ENCODE measurements around the gene AGRN. TPM values are rescaled to one million over a fixed set of nuclear protein-coding genes. Genes with fewer than 3 reads are reported as not detected.

AGRN gene
- total and polyA plus RNA-seq, 8 donors, result 3.5 to 459 (median 50.5) TPM

DNA sequence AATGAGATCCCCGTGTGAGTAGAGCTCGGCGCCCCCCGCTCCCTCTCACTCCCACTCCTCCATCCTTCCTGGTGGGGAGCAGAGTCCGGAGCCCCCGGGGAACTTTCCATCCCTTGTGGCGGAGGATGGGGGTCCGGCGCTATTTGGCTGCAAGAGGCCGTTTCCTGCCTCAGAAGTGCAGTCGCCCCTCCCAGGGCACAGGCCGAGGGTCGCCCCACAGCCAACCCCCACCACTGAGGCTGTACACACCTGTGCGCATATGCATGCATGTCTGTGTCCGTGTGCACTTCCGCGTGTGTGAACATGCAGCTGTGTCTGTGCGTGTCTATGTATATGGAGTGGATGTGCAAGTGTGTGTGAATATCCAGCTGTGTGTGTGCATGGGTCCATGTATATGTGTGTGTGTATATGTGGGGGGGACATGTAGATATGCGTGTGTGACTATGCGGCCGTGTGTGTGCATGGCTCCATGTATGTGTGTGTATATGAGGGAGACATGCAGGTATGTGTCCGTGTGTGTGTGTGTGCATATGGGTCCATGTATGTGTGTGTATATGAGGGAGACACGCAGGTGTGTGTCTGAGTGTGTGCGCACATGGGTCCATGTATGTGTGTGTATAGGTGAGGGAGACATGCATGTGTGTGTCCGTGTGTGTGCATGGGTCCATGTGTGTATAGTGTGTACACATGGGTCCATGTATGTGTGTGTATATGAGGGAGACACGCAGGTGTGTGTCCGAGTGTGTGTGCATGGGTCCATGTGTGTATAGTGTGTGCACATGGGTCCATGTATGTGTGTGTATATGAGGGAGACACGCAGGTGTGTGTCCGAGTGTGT is 32.3 kb downstream of the AGRN start:
- H3K27ac ChIP-seq, result no peak overlapping the region
- intact Hi-C loops (cut with DNase I; ENCODE audit: low total_unique reads), result loop anchor here (5.0 kb wide), 1 partner anchor 75 kb away; no protein-coding TSS in a partner anchor
- H3K4me1 ChIP-seq, result no peaks in the 10 kb centered on the region
- 91 to 96% (median 95%) methylated on average over 21 to 29 of the region's 29 CpGs for WGBS, 5 donors
- TF ChIP-seq POLR2AphosphoS5 (IDR thresholded peaks at IDR 0.05) (no peak), POLR2A (IDR thresholded peaks at IDR 0.05) (no peak), EP300 (IDR thresholded peaks at IDR 0.05) (no peak)
- TF ChIP-seq, protein P1, sequence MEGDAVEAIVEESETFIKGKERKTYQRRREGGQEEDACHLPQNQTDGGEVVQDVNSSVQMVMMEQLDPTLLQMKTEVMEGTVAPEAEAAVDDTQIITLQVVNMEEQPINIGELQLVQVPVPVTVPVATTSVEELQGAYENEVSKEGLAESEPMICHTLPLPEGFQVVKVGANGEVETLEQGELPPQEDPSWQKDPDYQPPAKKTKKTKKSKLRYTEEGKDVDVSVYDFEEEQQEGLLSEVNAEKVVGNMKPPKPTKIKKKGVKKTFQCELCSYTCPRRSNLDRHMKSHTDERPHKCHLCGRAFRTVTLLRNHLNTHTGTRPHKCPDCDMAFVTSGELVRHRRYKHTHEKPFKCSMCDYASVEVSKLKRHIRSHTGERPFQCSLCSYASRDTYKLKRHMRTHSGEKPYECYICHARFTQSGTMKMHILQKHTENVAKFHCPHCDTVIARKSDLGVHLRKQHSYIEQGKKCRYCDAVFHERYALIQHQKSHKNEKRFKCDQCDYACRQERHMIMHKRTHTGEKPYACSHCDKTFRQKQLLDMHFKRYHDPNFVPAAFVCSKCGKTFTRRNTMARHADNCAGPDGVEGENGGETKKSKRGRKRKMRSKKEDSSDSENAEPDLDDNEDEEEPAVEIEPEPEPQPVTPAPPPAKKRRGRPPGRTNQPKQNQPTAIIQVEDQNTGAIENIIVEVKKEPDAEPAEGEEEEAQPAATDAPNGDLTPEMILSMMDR (IDR thresholded peaks at IDR 0.05), result no peak
- no peak overlapping the region for H3K4me3 ChIP-seq
- H3K36me3 ChIP-seq, result peaks cover 16 to 84% (median 69%) of the 10 kb centered on the region in 4 donors
- H3K9me3 ChIP-seq, result no peaks in the 10 kb centered on the region
- peaks cover 0 to 8% (median 0%) of the 10 kb centered on the region in 3 donors for H3K27me3 ChIP-seq
- DNase-seq, result no peak

DNA sequence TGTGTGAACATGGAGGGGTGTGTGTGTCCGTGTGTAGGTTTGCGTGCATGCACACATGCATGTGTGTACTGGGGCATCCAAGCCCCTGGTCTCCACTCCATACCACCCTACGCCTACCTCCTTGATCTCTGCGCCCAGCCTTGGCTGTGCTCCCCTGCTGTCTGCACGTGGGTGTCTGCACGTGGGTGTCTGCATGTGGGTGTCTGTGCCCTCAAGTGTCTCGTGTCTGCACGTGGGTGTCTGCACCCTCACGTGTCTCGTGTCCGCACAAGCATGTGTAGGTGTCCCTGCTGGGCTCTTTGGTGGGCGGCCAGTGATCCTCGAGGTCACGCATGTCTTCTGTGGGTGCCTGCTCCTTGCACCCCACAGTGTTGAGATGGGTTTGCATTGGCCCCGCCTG is 33.1 kb downstream of the AGRN start:
- Histone ChIP-seq H3K4me1 (peaks cover 0 to 2% (median 2%) of the 10 kb centered on the region in 4 donors), H3K36me3 (peaks cover 9 to 76% (median 61%) of the 10 kb centered on the region in 4 donors), H3K4me3 (no peak overlapping the region), H3K27me3 (peaks cover 0 to 16% (median 4%) of the 10 kb centered on the region in 3 donors), H3K9me3 (no peaks in the 10 kb centered on the region), H3K27ac (no peak overlapping the region)
- no peak for DNase-seq
- WGBS, 5 donors, result 90 to 93% (median 92%) methylated on average over 7 to 15 of the region's 15 CpGs
- no peak for TF ChIP-seq EP300 (IDR thresholded peaks at IDR 0.05)
- no peak for TF ChIP-seq POLR2A (IDR thresholded peaks at IDR 0.05)
- no peak for TF ChIP-seq POLR2AphosphoS5 (IDR thresholded peaks at IDR 0.05)
- TF ChIP-seq, protein P1 (IDR thresholded peaks at IDR 0.05), result no peak
- intact Hi-C loops (cut with DNase I; ENCODE audit: low total_unique reads), result loop anchor here (5.0 kb wide), 1 partner anchor 76 kb away; no protein-coding TSS in a partner anchor

DNA sequence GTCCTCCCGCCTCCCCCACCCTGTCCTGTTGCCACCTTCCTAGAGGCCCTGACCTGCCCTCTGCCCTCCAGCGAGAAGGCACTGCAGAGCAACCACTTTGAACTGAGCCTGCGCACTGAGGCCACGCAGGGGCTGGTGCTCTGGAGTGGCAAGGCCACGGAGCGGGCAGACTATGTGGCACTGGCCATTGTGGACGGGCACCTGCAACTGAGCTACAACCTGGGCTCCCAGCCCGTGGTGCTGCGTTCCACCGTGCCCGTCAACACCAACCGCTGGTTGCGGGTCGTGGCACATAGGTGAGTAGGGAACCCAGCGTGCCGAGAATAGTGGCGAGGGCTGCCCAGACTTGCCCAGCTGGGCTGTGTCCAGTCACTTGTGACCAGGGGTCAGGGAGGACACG is 33.8 kb downstream of the AGRN start:
- H3K4me1 ChIP-seq, result peaks cover 5 to 9% (median 8%) of the 10 kb centered on the region in 4 donors
- no peak for DNase-seq
- no peak overlapping the region for H3K27ac ChIP-seq
- 91 to 94% (median 93%) methylated on average over 11 to 18 of the region's 18 CpGs for WGBS, 5 donors
- H3K36me3 ChIP-seq, result peaks cover 6 to 71% (median 59%) of the 10 kb centered on the region in 4 donors
- no peak overlapping the region for H3K4me3 ChIP-seq
- no peak for TF ChIP-seq EP300 (IDR thresholded peaks at IDR 0.05)
- TF ChIP-seq, protein P1 (IDR thresholded peaks at IDR 0.05), result no peak
- TF ChIP-seq POLR2AphosphoS5 (IDR thresholded peaks at IDR 0.05), result no peak
- TF ChIP-seq POLR2A (IDR thresholded peaks at IDR 0.05), result no peak
- intact Hi-C loops (cut with DNase I; ENCODE audit: low total_unique reads), result loop anchor here (5.0 kb wide), 1 partner anchor 76 kb away; no protein-coding TSS in a partner anchor
- no peaks in the 10 kb centered on the region for H3K9me3 ChIP-seq
- H3K27me3 ChIP-seq, result peaks cover 6 to 22% (median 11%) of the 10 kb centered on the region in 3 donors

DNA sequence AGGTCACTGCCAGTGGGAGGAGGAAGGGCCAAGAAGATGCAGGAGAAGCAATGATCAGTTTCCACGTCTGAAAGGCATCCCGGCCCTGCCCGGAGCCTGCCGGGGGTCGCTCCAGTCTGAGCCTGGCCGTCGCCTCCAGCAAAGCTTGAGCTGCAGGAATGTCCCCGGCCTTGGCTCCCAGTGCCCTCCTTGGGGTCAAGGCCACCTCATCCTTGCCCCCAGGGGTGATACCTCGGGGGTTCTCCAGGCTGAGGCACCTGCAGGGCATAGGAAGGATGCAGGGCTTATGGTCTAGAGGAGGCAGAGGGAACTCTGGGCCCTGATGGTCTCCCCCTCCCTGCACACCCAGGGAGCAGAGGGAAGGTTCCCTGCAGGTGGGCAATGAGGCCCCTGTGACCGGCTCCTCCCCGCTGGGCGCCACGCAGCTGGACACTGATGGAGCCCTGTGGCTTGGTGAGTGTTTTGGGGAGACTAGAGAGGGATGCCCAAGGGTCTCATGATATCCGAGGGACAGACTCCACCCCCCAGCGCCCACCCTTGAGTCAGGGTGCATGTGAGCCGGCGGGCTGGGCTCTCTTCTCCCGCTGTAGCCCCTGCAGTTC is 34.3 kb downstream of the AGRN start:
- Histone ChIP-seq H3K36me3 (peaks cover 6 to 66% (median 58%) of the 10 kb centered on the region in 4 donors), H3K27me3 (peaks cover 8 to 28% (median 16%) of the 10 kb centered on the region in 3 donors), H3K27ac (no peak overlapping the region), H3K4me3 (no peak overlapping the region), H3K4me1 (peaks cover 10 to 14% (median 13%) of the 10 kb centered on the region in 4 donors), H3K9me3 (no peaks in the 10 kb centered on the region)
- no peak for DNase-seq
- intact Hi-C loops (cut with DNase I; ENCODE audit: low total_unique reads), result loop anchor here (5.0 kb wide), 1 partner anchor 77 kb away; no protein-coding TSS in a partner anchor
- TF ChIP-seq POLR2A (IDR thresholded peaks at IDR 0.05), result no peak
- TF ChIP-seq POLR2AphosphoS5 (IDR thresholded peaks at IDR 0.05), result no peak
- TF ChIP-seq EP300 (IDR thresholded peaks at IDR 0.05), result no peak
- WGBS, 5 donors, result 93 to 97% (median 95%) methylated on average over 8 to 18 of the region's 18 CpGs
